ENCODE measurements around the gene SLC1A4.

The SLC1A4 gene

DNA sequence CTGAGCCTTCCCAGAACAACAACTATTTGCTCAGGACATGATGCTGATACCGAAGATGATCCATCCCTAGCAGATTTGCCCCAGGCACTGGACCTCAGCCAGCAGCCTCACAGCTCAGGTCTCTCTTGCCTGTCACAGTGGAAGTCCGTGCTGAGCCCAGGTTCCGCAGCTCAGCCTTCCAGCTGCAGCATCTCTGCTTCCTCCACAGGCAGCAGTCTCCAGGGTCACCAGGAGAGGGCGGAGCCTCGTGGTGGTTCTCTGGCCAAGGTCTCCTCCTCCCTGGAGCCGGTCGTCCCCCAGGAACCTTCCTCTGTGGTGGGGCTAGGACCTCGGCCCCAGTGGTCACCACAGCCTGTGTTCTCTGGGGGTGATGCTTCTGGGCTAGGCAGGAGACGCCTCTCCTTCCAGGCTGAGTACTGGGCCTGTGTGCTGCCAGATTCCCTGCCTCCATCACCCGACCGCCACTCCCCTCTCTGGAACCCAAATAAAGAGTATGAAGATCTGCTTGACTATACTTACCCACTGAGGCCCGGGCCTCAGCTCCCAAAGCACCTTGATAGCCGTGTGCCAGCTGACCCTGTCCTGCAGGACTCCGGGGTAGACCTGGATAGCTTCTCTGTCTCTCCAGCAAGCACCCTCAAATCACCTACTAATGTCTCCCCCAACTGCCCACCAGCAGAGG, 82.4 kb downstream of the SLC1A4 start:
- DNase-seq (ENCODE audit: low read depth, low spot score), result no peak
- TF ChIP-seq YY1 (IDR thresholded peaks at IDR 0.05; ENCODE audit: insufficient read depth, insufficient read length), result no peak
- TF ChIP-seq ZNF274 (IDR thresholded peaks at IDR 0.05; ENCODE audit: low read depth, low read length), result no peak
- no peak for TF ChIP-seq SUZ12 (IDR thresholded peaks at IDR 0.05; ENCODE audit: extremely low read depth, insufficient read depth, insufficient read length)
- peaks cover 3% of the 10 kb centered on the region for H3K4me1 ChIP-seq (ENCODE audit: insufficient read depth, insufficient read length)
- H3K4me3 ChIP-seq (ENCODE audit: insufficient read length, low read depth), result no peak overlapping the region
- H3K9me3 ChIP-seq (ENCODE audit: insufficient read depth, low read length), result no peaks in the 10 kb centered on the region
- H3K36me3 ChIP-seq (ENCODE audit: insufficient read depth, insufficient read length, low read length), result peaks cover 71% of the 10 kb centered on the region
- H3K27me3 ChIP-seq (ENCODE audit: insufficient read depth, insufficient read length), result no peaks in the 10 kb centered on the region
- H3K9ac ChIP-seq (ENCODE audit: insufficient read length, low read depth), result no peak overlapping the region

DNA sequence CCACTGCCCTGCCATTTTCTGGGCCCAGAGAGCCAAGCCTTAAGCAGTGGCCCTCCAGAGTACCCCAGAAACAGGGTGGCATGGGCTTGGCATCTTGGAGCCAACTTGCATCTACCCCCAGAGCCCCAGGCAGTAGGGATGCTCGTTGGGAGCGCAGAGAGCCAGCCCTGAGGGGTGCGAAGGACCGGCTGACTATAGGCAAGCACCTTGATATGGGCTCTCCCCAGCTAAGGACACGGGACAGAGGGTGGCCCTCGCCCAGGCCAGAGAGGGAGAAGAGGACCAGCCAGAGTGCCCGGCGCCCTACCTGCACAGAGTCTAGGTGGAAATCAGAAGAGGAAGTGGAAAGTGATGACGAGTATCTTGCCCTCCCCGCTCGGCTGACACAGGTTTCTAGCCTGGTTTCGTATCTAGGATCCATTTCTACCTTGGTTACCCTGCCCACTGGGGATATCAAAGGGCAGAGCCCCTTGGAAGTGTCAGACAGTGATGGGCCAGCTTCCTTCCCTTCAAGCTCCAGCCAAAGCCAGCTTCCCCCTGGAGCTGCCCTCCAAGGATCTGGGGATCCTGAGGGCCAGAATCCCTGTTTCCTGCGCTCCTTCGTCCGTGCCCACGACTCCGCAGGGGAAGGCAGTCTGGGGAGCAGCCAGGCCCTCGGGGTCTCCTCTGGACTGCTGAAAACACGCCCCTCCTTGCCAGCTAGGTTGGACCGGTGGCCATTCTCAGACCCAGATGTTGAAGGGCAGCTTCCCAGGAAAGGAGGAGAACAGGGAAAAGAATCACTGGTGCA, 83.2 kb downstream of the SLC1A4 start:
- Histone ChIP-seq H3K4me3 (ENCODE audit: insufficient read length, low read depth) (no peak overlapping the region), H3K9ac (ENCODE audit: insufficient read length, low read depth) (no peak overlapping the region), H3K36me3 (ENCODE audit: insufficient read depth, insufficient read length, low read length) (peaks cover 71% of the 10 kb centered on the region), H3K9me3 (ENCODE audit: insufficient read depth, low read length) (no peaks in the 10 kb centered on the region), H3K27me3 (ENCODE audit: insufficient read depth, insufficient read length) (no peaks in the 10 kb centered on the region), H3K4me1 (ENCODE audit: insufficient read depth, insufficient read length) (peaks cover 3% of the 10 kb centered on the region)
- no peak for TF ChIP-seq YY1 (IDR thresholded peaks at IDR 0.05; ENCODE audit: insufficient read depth, insufficient read length)
- TF ChIP-seq ZNF274 (IDR thresholded peaks at IDR 0.05; ENCODE audit: low read depth, low read length), result no peak
- TF ChIP-seq SUZ12 (IDR thresholded peaks at IDR 0.05; ENCODE audit: extremely low read depth, insufficient read depth, insufficient read length), result no peak
- no peak for DNase-seq (ENCODE audit: low read depth, low spot score)

All from NT2/D1 (cell line).